ENCODE measurements around the gene SLC41A2.

DNA sequence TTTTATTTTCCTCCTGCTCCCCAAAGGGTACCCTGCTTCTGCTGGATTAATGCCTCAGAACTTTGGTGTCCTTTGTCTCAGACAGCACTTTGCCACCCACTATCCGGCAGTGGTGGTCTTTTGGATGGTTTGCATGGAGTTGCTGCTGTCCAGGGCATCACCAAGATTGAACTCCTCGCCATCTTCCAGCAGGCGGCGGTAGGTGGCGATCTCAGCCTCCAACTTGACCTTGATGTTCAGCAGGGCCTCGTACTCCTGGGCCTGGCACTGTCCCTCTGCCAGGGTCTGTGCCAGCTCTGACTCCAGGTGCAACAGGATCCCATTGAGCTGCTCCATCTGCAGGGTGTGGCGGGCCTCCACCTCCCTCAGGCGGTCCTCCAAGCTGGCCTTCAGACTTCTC, 18.6 kb upstream of the SLC41A2 start:
- TF ChIP-seq, protein P1, sequence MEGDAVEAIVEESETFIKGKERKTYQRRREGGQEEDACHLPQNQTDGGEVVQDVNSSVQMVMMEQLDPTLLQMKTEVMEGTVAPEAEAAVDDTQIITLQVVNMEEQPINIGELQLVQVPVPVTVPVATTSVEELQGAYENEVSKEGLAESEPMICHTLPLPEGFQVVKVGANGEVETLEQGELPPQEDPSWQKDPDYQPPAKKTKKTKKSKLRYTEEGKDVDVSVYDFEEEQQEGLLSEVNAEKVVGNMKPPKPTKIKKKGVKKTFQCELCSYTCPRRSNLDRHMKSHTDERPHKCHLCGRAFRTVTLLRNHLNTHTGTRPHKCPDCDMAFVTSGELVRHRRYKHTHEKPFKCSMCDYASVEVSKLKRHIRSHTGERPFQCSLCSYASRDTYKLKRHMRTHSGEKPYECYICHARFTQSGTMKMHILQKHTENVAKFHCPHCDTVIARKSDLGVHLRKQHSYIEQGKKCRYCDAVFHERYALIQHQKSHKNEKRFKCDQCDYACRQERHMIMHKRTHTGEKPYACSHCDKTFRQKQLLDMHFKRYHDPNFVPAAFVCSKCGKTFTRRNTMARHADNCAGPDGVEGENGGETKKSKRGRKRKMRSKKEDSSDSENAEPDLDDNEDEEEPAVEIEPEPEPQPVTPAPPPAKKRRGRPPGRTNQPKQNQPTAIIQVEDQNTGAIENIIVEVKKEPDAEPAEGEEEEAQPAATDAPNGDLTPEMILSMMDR (conservative IDR thresholded peaks at IDR 0.05; ENCODE audit: low read length) = peak; percentile 27; the same call in 1 of the 2 replicates
- no peak for TF ChIP-seq EZH2phosphoT487 (IDR thresholded peaks at IDR 0.05; ENCODE audit: borderline replicate concordance, low read depth, low read length)
